GM12864 (cell line): Measurements from ENCODE around the gene PNLIPRP3.

Experiments
- DNase-seq: peaks from one replicate; pipeline ENCODE4 v3.0.0-alpha.2; 2011; ENCODE audit warnings: low read depth
- H3K4me3 ChIP-seq: 2 replicates; pipeline ENCODE4 v1.5.1; 2011; ENCODE audit warnings: mild to moderate bottlenecking, low read depth, low read length, control low read depth
- TF ChIP-seq, protein P1 (sequence below): IDR thresholded peaks from 2 replicates; pipeline ENCODE4 v1.5.1; 2011; ENCODE audit warnings: low read depth, mild to moderate bottlenecking, moderate library complexity, low read length, control low read depth, inconsistent platforms; ENCODE audit errors: missing control alignments

PNLIPRP3 gene

DNA sequence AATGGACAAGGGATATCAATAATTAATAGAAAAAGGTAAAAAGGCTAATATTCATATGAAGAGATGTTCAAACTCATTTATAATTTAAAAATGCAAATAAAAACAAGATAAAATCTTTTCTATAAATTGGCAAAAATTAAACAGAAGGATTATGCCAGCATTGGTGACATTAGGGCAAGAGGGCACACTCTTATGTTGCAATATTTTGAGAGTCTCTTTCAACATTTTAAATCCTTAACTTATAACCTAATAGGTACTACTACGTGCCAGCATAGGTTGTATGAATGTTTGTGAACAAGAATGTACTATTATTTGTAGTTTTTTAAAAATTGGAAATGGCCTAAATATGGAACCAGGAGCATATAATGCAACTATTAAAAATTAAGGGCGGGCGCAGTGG is 24.8 kb upstream of the PNLIPRP3 start:
- no peak for DNase-seq
- no peak overlapping the region for H3K4me3 ChIP-seq
- TF ChIP-seq, protein P1, sequence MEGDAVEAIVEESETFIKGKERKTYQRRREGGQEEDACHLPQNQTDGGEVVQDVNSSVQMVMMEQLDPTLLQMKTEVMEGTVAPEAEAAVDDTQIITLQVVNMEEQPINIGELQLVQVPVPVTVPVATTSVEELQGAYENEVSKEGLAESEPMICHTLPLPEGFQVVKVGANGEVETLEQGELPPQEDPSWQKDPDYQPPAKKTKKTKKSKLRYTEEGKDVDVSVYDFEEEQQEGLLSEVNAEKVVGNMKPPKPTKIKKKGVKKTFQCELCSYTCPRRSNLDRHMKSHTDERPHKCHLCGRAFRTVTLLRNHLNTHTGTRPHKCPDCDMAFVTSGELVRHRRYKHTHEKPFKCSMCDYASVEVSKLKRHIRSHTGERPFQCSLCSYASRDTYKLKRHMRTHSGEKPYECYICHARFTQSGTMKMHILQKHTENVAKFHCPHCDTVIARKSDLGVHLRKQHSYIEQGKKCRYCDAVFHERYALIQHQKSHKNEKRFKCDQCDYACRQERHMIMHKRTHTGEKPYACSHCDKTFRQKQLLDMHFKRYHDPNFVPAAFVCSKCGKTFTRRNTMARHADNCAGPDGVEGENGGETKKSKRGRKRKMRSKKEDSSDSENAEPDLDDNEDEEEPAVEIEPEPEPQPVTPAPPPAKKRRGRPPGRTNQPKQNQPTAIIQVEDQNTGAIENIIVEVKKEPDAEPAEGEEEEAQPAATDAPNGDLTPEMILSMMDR, result no peak

DNA sequence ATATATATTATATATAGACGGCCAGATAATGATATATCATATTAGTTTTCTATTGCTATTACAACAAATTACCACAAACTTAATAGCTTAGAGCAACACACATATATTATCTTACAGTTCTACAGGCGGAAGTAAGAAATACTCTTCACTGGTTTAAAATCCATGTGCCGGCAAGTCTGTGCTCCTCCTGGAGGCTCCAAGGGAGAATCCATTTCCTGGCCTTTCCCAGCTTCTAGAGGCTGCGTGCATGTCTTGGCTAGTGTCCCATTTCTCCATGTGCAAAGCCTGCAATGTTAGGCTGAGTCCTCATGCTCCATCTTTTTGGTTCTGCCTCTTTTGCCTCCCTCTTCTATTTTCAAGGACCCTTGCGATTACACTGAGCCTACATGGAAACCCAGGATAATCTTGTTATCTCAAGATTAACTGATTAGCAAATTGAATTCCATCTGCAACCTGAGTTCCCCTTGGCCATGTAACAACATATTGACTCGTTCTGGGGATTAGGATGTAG is 23.9 kb upstream of the PNLIPRP3 start:
- H3K4me3 ChIP-seq, result no peak overlapping the region
- DNase-seq, result no peak
- TF ChIP-seq, protein P1, result no peak

DNA sequence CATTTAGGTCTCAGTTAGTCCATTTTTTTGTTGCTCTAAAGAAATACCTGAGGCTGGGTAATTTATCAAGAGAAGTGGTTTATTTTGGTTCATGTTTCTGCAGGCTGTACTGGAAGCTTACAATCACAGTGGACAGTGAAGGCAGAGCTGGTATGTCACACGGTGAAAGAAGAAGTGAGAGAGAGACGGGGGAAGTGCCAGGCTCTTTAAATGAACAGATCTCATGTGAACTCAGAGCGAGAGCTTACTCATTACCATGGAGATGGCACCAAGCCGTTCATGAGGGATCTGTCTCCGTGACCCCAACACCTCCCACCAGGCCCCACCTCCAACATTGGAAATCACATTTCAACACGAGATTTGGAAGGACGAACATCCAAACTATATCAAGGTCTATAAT is 18.9 kb upstream of the PNLIPRP3 start:
- TF ChIP-seq, protein P1, result no peak
- DNase-seq, result no peak
- H3K4me3 ChIP-seq, result no peak overlapping the region

DNA sequence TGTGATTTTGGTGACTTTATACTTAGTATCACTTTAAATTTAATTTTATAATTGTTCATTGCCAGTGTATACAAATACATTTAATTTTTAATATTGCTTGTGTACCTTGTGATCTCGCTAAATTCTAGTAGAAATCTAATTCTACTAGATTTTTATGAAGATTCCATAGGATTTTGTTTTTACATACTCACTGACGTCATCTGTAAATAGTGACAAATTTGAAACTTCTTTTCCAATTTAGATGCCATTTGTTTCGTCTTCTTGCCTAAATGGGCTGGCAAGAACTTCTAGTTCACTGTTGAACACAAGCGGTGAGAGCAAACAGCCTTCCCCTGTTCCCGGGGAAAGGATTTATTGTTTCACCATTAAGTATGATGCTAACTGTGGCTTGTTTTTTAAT is 17.3 kb upstream of the PNLIPRP3 start:
- no peak for DNase-seq
- TF ChIP-seq, protein P1, result no peak
- no peak overlapping the region for H3K4me3 ChIP-seq

DNA sequence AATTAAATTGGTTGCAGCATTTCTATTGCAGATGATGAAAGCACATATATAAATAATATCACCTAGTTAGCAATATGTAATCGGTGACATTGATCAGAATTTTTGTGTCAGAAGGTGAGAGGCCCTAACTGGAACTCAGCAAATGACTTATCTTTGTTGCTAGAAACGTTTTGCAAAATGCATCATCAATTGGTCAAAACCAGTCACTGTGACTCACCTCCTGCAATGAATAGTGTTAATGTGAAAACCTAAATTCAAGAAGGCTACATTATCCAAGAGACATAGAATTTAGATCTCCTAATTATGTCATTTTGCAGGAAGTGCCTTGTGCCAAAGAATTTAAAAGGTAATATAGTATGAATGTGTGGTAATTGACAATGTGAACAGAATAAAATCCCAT is 9.8 kb upstream of the PNLIPRP3 start:
- no peak for DNase-seq
- TF ChIP-seq, protein P1, result no peak
- no peak overlapping the region for H3K4me3 ChIP-seq

DNA sequence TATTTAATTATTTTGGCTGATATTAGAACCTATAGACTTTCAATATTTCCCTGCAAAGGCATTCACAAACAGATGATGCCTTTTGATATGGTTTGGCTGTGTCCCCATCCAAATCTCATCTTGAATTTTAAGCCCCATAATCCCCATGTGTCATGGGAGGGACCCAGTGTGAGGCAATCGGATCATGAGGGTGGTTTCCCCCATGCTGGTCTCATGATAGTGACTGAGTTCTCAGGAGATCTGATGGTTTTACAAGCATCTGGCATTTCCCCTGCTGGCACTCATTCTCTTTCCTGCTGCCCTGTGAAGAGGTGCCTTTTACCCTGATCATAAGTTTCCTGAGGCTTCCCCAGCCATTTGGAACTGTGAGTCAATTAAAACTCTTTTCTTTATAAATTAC is 9.3 kb upstream of the PNLIPRP3 start:
- TF ChIP-seq, protein P1, result no peak
- no peak for DNase-seq
- H3K4me3 ChIP-seq, result no peak overlapping the region

DNA sequence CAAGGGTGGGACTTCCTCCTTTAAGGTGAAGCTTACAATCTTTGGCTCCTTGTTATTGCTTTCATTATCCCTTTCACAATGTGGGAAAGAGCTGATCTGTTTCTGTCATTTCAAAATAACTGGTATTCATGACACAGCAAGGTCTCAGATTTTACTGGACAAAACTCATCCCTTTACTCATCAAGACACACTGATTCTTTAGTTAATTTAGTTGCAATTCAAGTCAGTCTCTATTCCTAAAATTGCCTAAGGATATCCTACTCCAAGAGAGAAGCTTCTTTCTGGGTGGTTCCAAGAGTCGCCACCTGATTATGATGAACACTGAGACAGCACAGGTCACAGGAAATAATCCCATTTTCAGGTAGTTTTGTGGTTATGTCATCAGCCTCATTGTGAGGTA is 5.8 kb upstream of the PNLIPRP3 start:
- DNase-seq, result no peak
- H3K4me3 ChIP-seq, result no peak overlapping the region
- TF ChIP-seq, protein P1, result no peak
